PC-3 (cell line): ENCODE data around the gene ERRFI1. TPM values are rescaled to one million over a fixed set of nuclear protein-coding genes. Genes with fewer than 3 reads are reported as not detected.

ENCODE experiments used
- ATAC-seq: fragments of 200-7000 bp; cut with Tn5 transposase; 2 replicates; pipeline ENCODE4 v1.9.1; 2020; ENCODE audit warnings: mild to moderate bottlenecking, moderate library complexity
- BruUV-seq: library from RNA; stranded (reverse); fragments of 400-500 nt; replicated peaks from 2 replicates; lab custom pipeline; 2021; lab: Mats Ljungman, UMichigan
- CTCF ChIA-PET: fragments of 300-600 bp; sonication (Branson Sonifier 250); formaldehyde crosslinking; loops from one replicate; lab custom pipeline; 2022; ENCODE audit warnings: antibody characterized with exemption; lab: Charles Lee
- POLR2A ChIA-PET: fragments of 300-600 bp; sonication (Branson Sonifier 250); formaldehyde crosslinking; loops from one replicate; lab custom pipeline; 2022; ENCODE audit warnings: antibody characterized with exemption; ENCODE audit not compliant: unreplicated experiment; lab: Charles Lee
- DNase-seq: peaks from one replicate; pipeline ENCODE4 v3.0.0-alpha.2; 2015
- H2AFZ ChIP-seq: fragments of 300-600 bp; sonication (generic); 2 replicates; pipeline ENCODE4 v1.6.0; 2016; ENCODE audit warnings: antibody characterized with exemption, low read length
- H3F3A ChIP-seq: fragments of 300-600 bp; sonication (generic); one replicate; pipeline ENCODE4 v1.6.0; 2017; ENCODE audit warnings: antibody characterized with exemption, low read length, control low read depth, mild to moderate bottlenecking; ENCODE audit not compliant: unreplicated experiment
- H3K27ac ChIP-seq: fragments of 300-600 bp; sonication (generic); 2 replicates; pipeline ENCODE4 v1.5.1; 2016; ENCODE audit warnings: mild to moderate bottlenecking, low read length
- H3K27me3 ChIP-seq: fragments of 300-600 bp; sonication (generic); 2 replicates; pipeline ENCODE4 v1.6.1; 2016; ENCODE audit warnings: low read length, mixed read lengths
- H3K36me3 ChIP-seq: fragments of 300-600 bp; sonication (generic); 2 replicates; pipeline ENCODE4 v1.6.1; 2016; ENCODE audit warnings: low read depth, mixed run types, low read length, mixed read lengths
- H3K4me1 ChIP-seq: fragments of 300-600 bp; sonication (generic); 2 replicates; pipeline ENCODE4 v1.5.1; 2016; ENCODE audit warnings: low read length; ENCODE audit not compliant: insufficient read depth
- H3K4me2 ChIP-seq: fragments of 300-600 bp; sonication (generic); 2 replicates; pipeline ENCODE4 v1.6.0; 2016; ENCODE audit warnings: low read length
- H3K4me3 ChIP-seq: fragments of 300-600 bp; sonication (generic); 2 replicates; pipeline ENCODE4 v1.5.1; 2016; ENCODE audit warnings: mild to moderate bottlenecking, low read length, mixed read lengths
- H3K79me2 ChIP-seq: fragments of 300-600 bp; sonication (generic); 2 replicates; pipeline ENCODE4 v1.6.1; 2017; ENCODE audit warnings: low read length, mixed read lengths
- H3K9ac ChIP-seq: fragments of 300-600 bp; sonication (generic); 2 replicates; pipeline ENCODE4 v1.6.0; 2016; ENCODE audit warnings: mild to moderate bottlenecking, low read length
- H3K9me2 ChIP-seq: fragments of 300-600 bp; sonication (generic); replicated peaks from 2 replicates; pipeline ENCODE4 v1.6.1; 2016; ENCODE audit warnings: mixed run types, low read length, mixed read lengths
- H3K9me3 ChIP-seq: fragments of 300-600 bp; sonication (generic); 2 replicates; pipeline ENCODE4 v1.6.1; 2016; ENCODE audit warnings: low read length, mixed read lengths
- H4K20me1 ChIP-seq: fragments of 300-600 bp; sonication (generic); 2 replicates; pipeline ENCODE4 v1.6.1; 2016; ENCODE audit warnings: low read length, mixed read lengths
- EZH2 ChIP-seq: fragments of 300-600 bp; sonication (generic); IDR thresholded peaks from one replicate; pipeline ENCODE4 v1.6.1; 2017; ENCODE audit warnings: antibody characterized with exemption, mild to moderate bottlenecking, low read length; ENCODE audit not compliant: unreplicated experiment
- EZH2phosphoT487 ChIP-seq: fragments of 300-600 bp; sonication (generic); IDR thresholded peaks from 2 replicates; pipeline ENCODE4 v1.6.1; 2018; ENCODE audit warnings: mild to moderate bottlenecking, antibody characterized with exemption, low read length, borderline replicate concordance
- intact Hi-C: fragments of 100-400 bp; cut with micrococcal nuclease; formaldehyde crosslinking; loops from 2 replicates; pipeline ENCODE4 v1.9.0; 2023
- total RNA-seq: library from RNA; depleted of rRNA; stranded (reverse); fragments of >200 nt; gene quantifications from 2 replicates; pipeline ENCODE4 v1.2.3, GENCODE V29; 2014
- TF ChIP-seq, protein P1 (sequence below): fragments of 300-600 bp; sonication (generic); conservative IDR thresholded peaks from 2 replicates; pipeline ENCODE4 v1.5.1; 2017; ENCODE audit warnings: antibody characterized with exemption, low read depth, mild to moderate bottlenecking, low read length

The ERRFI1 gene
- total RNA-seq, 1 experiment from 2014 or later = 218 TPM

DNA sequence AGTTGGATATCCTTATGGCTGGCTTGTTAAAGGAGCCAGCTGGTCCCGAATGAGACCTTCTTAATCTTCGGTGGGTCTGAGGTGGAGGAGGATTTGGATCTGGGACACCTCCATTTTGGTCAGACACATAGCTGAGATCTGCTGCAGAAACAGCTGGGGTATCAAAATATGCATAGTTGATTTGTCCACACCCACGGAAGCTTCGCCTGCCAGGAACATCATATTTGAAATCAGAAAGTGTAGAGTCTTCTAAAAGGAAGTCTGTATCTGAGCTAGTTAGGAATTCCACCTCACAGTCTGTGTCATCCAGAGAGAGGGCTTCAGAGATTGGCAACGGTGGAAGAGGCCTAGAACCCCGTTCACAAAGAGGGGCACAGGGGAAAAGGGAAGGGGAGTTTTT lies 12.3 kb downstream of the ERRFI1 start:
- TF ChIP-seq, protein P1, sequence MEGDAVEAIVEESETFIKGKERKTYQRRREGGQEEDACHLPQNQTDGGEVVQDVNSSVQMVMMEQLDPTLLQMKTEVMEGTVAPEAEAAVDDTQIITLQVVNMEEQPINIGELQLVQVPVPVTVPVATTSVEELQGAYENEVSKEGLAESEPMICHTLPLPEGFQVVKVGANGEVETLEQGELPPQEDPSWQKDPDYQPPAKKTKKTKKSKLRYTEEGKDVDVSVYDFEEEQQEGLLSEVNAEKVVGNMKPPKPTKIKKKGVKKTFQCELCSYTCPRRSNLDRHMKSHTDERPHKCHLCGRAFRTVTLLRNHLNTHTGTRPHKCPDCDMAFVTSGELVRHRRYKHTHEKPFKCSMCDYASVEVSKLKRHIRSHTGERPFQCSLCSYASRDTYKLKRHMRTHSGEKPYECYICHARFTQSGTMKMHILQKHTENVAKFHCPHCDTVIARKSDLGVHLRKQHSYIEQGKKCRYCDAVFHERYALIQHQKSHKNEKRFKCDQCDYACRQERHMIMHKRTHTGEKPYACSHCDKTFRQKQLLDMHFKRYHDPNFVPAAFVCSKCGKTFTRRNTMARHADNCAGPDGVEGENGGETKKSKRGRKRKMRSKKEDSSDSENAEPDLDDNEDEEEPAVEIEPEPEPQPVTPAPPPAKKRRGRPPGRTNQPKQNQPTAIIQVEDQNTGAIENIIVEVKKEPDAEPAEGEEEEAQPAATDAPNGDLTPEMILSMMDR = no peak
- TF ChIP-seq EZH2 = no peak
- no peak for TF ChIP-seq EZH2phosphoT487
- ChIA-PET CTCF (interaction anchor here (0.6 kb wide), 1 partner anchor 25 kb away, joined by 3 read pairs; no protein-coding TSS in a partner anchor), POLR2A (no interaction called here)
- no peaks in the 10 kb centered on the region for H3K27me3 ChIP-seq
- no peak overlapping the region for H3K9ac ChIP-seq
- no peak overlapping the region for H3K27ac ChIP-seq
- H3F3A ChIP-seq = peaks cover 58% of the 10 kb centered on the region
- intact Hi-C loops = no loop called here
- DNase-seq (no peak), ATAC-seq (no peak)
- no peaks in the 10 kb centered on the region for H3K9me3 ChIP-seq
- no peak overlapping the region for H2AFZ ChIP-seq
- no TSS peak for BruUV-seq
- no peak overlapping the region for H3K4me3 ChIP-seq
- H3K4me1 ChIP-seq = peaks cover 37% of the 10 kb centered on the region
- H4K20me1 ChIP-seq = peaks cover 86% of the 10 kb centered on the region
- no peak overlapping the region for H3K4me2 ChIP-seq
- H3K9me2 ChIP-seq = no peaks in the 10 kb centered on the region
- peaks cover 82% of the 10 kb centered on the region for H3K79me2 ChIP-seq
- H3K36me3 ChIP-seq = peaks cover 63% of the 10 kb centered on the region

DNA sequence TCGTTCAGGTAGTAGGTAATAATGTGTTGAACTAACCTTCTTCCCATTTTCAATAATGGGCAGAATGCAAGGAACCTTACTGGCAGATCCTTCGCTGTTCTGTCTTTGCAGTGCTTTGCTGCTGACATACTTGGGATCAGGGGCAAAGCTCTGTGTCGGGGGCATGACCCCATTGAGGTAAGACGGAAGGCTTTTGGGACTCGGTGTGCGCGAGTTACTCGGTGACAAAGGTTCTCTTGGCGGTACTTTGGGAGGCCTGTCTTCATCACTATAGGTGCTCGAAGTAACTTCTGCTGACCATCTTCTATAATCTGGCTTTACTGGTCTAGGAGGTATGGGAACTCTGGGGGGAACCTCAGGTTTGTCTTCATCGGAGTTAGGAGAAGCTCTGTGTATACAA lies 12.7 kb downstream of the ERRFI1 start:
- BruUV-seq = TSS peak; percentile 9
- ChIA-PET POLR2A (no interaction called here), CTCF (no interaction called here)
- Histone ChIP-seq H3K36me3 (peaks cover 63% of the 10 kb centered on the region), H3K27ac (no peak overlapping the region), H3K9me2 (no peaks in the 10 kb centered on the region), H3K9me3 (no peaks in the 10 kb centered on the region), H3K4me3 (no peak overlapping the region), H3K27me3 (no peaks in the 10 kb centered on the region), H3F3A (peaks cover 58% of the 10 kb centered on the region), H2AFZ (no peak overlapping the region), H3K4me1 (peaks cover 33% of the 10 kb centered on the region), H4K20me1 (peaks cover 82% of the 10 kb centered on the region), H3K4me2 (no peak overlapping the region), H3K79me2 (peaks cover 78% of the 10 kb centered on the region), H3K9ac (no peak overlapping the region)
- TF ChIP-seq EZH2phosphoT487 (no peak), EZH2 (no peak)
- TF ChIP-seq, protein P1 = no peak
- no peak for ATAC-seq
- no peak for DNase-seq
- intact Hi-C loops = no loop called here

DNA sequence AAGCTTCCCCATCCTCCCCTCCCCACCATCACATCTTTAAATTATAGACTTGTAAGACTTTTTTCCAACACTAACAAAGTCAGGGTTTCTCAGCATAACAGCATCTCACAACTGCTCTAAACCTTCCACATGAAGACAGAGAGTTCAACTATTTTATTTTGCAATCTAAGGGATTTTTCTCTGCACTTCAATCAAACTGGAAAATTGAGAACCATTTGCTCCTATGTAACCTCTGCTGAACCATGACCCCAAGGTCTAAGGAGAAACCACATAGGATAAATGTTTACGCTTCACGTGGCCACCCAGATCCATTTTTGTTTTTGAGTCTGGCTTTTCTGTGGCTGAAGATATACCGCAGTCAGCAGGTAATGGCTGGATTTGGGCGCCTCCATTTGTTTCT lies 13.2 kb downstream of the ERRFI1 start:
- no peak for DNase-seq
- no TSS peak for BruUV-seq
- CTCF ChIA-PET = no interaction called here
- Histone ChIP-seq H3K9ac (no peak overlapping the region), H3K9me2 (no peaks in the 10 kb centered on the region), H3K36me3 (peaks cover 63% of the 10 kb centered on the region), H3K4me2 (no peak overlapping the region), H3K27me3 (no peaks in the 10 kb centered on the region), H3K4me1 (peaks cover 29% of the 10 kb centered on the region), H3F3A (peaks cover 59% of the 10 kb centered on the region), H3K27ac (no peak overlapping the region), H3K4me3 (no peak overlapping the region), H4K20me1 (peaks cover 78% of the 10 kb centered on the region), H2AFZ (no peak overlapping the region), H3K79me2 (peaks cover 74% of the 10 kb centered on the region), H3K9me3 (no peaks in the 10 kb centered on the region)
- intact Hi-C loops = no loop called here
- TF ChIP-seq EZH2phosphoT487 = no peak
- TF ChIP-seq, protein P1 = no peak
- TF ChIP-seq EZH2 = no peak
- POLR2A ChIA-PET = no interaction called here
- ATAC-seq = no peak
